HK-2 (cell line): ENCODE measurements around the gene GALNT9.

Source experiments
- DNase-seq: peaks from one replicate; pipeline ENCODE4 v3.0.0-alpha.2; 2018; ENCODE audit not compliant: unreplicated experiment

Gene GALNT9

GRCh38 chr12:132325733-132326130 is 3.7 kb downstream of the GALNT9 start:
- DNase-seq: no peak

DNA sequence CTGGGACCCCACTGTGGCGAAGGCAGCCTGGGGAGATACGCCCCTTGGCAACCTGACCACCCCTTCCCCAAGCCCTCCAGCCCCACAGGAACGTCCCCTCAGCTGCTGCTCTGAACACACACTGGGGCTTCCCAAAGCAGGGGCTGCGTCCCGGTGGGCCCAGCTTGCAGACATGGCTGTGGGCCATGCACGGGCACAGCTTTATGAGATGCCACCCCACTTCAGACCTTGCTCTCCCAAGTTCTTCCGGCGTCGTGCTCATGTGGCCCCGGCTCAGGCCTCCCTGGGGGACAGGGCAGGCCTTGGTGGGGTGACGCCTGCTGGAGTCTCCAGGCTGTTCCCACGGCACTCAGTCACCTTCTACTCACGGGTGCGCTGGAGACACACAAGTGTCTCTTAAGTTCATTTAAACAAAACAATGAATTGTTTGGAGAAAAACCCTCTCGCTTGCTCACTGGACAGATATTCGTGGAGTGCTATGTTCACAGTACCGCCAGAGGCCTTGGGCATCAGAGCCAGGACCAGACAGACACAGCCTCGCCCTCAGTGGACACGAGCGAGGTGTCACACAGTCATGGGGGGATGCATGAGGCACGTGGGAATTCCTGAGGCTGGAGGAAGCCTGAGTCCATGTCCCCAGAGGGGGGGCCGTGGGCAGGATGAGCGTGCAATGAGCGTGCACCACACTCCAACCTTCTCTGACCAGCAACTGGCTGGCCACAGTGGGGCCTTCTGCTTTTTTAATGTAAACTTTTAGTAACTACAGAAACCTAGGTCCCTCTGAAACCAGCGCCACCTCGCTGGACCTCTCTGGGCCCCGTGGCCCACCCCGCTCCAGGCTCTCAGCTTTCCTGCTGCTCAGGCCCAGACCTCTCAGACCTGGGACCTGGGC is 4.3 kb downstream of the GALNT9 start:
- DNase-seq: no peak

- DNase-seq: no peak
Observed at GRCh38 chr12:132324173-132324572, 5.2 kb downstream of the GALNT9 start.

DNA sequence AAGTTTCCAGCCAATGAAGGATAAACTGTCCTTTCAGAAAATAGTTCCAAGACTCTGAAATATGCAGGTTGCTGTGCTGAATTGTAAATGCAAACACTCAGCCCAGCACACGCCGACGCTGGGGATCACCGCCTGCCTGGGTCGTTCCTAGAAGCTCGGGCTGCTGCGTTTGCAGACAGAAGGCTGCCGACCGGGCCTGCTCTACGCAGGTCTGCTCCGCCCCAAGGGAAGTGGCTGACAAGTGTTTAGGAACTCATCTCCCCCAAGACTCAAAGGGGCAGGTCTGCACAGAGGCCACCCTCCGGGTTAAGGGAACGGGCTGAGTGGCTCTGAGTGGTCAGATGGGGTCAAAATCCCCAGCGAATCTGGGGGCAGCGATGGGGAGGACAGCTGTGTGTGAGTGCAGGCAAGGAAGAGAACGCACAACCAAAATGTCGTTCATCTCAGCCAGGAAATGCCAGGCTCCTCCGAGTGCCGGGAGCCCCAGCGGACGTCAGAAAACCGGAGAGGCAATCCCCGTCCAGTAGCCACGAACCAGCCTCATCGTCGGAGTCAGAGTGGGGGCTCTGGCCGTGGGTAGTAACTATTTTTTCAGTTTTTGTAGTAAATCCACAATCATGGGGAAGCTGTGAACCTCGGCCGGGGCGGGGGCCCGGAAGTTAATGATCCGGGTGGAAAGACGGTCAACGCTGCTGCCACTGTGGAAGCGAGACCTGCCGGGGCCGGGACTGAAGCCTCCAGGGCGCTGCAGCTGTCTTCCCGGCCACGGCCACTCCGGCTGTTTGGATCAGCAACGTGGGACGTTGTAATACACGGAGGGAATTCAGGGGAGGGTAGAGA is 6.0 kb downstream of the GALNT9 start:
- no peak for DNase-seq

DNA sequence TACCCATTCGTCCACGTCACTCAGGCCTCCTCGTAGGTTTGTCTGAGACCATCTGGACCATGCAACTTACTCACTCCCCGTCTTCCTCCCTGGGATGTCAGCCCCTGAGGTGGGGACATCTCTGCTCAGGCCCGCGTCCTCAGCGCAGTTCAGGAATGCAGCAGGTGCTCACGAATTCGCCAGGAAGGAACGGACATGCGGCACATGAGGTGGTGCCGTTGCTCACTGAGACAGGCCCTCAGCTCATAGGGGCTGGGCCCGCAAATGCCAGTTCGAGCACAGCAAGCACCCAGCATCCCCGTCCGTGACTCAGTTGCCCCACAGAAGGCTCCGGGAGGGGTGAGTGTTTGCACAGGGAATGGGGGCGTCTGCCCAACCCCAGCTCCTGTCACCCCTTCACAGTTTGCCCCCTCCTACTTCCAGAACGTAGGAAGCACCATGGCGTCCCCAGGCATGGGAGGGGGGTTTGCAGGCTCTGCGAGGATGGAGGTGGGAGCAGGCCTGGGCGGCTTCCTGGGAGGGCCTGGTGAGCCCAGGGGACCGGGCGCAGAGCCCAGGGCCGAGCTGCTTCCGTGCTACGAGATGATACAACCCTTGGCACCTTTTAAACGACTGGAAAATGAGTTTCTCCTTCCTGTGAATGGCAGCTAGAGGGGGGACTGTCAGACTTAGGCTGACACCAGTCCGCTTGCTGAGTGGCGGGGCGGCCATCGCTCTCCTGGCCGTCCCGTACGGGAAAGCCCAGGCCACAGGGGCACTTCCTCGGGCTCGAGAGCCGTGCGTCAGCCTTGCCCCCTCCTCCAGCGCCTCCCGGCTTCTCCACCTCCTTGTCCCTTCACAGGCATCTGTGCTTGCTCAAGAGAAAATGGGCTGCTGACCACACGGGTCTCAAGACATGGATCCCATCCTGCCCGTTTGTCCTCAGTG is 6.9 kb downstream of the GALNT9 start:
- no peak for DNase-seq

DNA sequence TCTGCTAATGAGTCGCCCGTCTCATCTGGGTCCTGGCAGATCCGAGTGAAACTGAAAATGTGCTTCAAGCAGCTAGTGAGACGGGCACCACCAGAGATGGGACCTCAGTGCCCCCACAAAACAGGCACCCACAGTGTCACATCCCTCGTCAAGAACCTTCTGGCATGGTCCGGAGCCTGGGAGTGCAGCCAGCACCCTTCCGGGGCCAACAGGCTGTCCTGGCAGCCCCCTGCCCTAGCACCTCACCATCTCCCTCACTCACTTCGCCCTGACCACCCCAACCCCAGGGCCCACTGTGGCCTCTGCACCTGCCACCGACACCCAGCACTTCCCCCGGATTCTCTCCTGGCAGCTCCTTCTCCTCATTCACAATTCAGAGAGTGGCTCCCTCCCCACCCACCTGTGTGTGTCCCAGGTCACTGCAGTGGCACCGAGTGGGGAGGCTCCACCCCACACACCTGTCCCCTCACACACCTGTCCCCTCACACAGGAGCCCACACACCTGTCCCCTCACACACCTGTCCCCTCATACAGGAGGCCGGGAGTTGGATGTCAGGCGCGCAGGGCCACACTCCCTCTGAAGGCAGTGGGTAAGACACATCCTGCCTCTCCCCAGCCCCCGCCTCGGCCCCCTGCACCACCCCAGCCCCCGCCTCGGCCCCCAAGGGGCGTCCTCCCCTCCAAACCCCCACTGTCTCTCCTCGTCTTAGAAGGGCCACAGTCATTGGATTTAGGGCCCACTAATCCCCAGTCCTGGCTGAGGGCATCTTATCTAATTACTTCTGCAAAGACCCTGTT is 7.9 kb downstream of the GALNT9 start:
- DNase-seq: no peak

- DNase-seq: no peak
Observed at GRCh38 chr12:132320767-132321211, 8.6 kb downstream of the GALNT9 start.

GRCh38 chr12:132319991-132320570 is 9.3 kb downstream of the GALNT9 start:
- no peak for DNase-seq

GRCh38 chr12:132319359-132319950 is 9.9 kb downstream of the GALNT9 start:
- DNase-seq: no peak

DNA sequence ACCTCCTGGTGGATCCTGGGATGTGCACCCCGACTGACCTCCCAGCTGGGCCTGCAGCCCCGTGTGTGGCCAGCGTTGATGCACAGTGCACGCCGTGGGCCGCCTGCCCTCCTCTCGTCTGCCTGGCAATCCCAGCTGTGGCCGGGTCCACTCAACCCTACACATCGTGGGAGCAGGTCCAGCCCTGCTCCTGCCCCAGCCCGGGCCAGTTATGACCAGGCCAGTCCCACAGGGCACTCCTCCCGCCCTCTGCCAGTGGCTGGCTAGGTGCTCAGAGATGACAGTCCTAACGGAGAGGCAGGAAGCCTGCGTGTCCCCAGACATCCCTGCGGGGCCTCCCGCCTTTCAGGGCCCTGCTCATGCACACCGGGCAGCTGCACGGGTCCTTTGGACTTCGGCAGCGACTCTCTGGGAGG is 10.8 kb downstream of the GALNT9 start:
- no peak for DNase-seq

- no peak for DNase-seq
Observed at GRCh38 chr12:132318135-132318534, 11.3 kb downstream of the GALNT9 start.

DNA sequence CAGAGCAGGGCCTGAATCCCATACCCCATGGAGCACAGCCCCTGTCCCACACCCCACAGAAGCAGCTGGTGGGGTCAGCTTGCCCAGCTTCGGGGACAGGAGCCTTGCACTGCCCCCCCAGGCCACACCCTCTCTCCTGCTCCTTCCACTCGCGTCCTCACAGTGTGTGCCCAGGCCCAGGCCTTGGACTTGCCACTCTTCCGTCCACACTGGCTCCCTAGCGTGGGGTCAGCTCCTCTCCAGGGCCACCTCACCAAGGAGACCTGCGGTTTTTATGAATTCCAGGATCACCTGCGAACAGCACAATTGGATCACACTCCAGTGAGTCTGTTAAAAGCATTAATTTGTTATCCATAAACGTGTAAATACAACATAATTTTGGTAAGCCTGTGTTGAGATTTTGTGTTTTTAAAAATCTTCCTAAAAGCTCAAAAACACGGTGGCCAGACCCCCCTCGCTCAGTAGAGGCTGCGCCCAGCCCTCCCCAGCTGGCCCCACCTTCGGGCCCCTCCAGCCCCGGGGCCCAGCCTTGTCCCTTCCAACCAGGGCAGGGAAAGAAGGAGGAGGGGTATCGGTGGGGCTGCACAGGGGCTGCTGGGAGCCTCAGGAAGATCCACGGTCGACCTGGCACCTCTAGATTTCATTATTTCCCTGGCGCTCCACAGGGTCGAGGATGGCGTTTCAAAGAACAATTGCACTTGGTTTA is 12.0 kb downstream of the GALNT9 start:
- no peak for DNase-seq

- no peak for DNase-seq
Observed at GRCh38 chr12:132316497-132317232, 12.7 kb downstream of the GALNT9 start.

DNA sequence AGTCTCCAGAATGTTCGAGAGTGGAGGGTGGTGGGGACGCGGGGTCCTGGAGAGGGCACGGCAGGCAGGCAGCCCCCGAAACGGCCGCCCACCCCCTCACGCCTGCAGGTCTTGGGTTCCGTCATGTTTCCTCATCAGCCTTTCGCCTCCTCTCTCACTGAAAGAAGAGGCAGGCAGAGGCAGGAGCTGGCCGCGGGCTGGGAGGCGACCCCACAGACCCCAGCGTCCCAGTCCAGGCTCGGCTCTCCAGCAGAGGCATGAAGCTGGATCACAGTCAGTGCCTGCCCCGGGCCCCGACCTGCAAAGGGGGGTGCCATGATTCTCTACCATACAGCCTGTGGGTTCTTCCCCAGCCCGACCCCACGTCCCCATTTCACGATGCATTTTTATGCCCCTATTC is 13.4 kb downstream of the GALNT9 start:
- DNase-seq: no peak

GRCh38 chr12:132315507-132315906 is 13.9 kb downstream of the GALNT9 start:
- DNase-seq: no peak

GRCh38 chr12:132314516-132315233 is 14.7 kb downstream of the GALNT9 start:
- DNase-seq: no peak

DNA sequence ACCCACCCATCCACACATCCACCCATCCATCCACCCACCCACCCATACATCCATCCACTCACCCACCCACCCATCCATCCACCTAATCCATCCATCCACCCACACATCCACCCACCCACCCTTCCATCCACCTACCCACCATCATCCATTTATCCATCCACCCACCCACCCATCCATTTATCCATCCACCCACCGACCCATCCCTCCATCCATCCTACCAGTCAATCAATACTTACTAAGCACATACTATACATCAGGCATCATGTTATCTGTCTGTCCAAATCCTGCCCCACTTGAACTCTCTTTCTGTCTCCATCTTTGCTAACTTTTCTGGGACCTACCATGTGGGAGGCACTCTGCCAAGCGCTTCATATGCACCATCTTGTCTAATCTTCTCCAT is 15.4 kb downstream of the GALNT9 start:
- no peak for DNase-seq

DNA sequence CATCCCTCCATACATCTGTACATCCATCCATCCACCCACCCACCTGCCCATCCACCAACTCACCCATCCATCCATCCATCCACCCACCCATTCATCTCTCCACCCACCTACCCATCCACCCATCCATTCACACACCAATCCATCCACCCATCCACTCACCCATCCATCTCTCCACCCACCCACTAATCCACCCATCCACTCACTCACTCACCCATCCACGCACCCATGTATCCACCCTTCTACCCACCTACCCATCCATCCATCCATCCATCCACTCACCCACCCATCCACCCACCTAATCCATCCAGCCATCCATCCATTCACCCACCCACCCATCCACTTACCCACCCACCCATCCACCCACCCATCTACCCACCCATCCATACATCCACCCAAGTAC is 16.2 kb downstream of the GALNT9 start:
- DNase-seq: no peak
